HFFc6 (cell line): ENCODE data around the gene MYEOV. TPM values are rescaled to one million over a fixed set of nuclear protein-coding genes. Genes with fewer than 3 reads are reported as not detected.

Source experiments
- DNase-seq: peaks from one replicate; pipeline ENCODE4 v3.0.0-alpha.2; 2018
- H3K27ac Mint-ChIP-seq: 2 replicates; pipeline ENCODE4 v1.8.0; 2020; ENCODE audit warnings: mild to moderate bottlenecking, mixed read lengths
- H3K27me3 Mint-ChIP-seq: 2 replicates; pipeline ENCODE4 v1.8.0; 2021; ENCODE audit warnings: mild to moderate bottlenecking, moderate library complexity, mixed read lengths; ENCODE audit not compliant: insufficient read depth
- H3K36me3 Mint-ChIP-seq: 2 replicates; pipeline ENCODE4 v1.8.0; 2021; ENCODE audit warnings: low read depth, mixed read lengths
- H3K4me1 Mint-ChIP-seq: 2 replicates; pipeline ENCODE4 v1.8.0; 2020; ENCODE audit warnings: low read depth, mixed read lengths
- H3K4me3 Mint-ChIP-seq: 2 replicates; pipeline ENCODE4 v1.8.0; 2020; ENCODE audit warnings: mild to moderate bottlenecking, moderate library complexity, mixed read lengths
- H3K9me3 Mint-ChIP-seq: 2 replicates; pipeline ENCODE4 v1.8.0; 2020; ENCODE audit warnings: mild to moderate bottlenecking, mixed read lengths
- total RNA-seq, 6 experiments: library from RNA; stranded (reverse); fragmentation: NEBNext Ultra II Directional; extraction: Animal tissue kit (Norgen Biotek cat#: 25700); gene quantifications; 2 replicates in 1 of 6; 3 replicates in 5 of 6; pipeline ENCODE4 v1.2.3, GENCODE V29; 2021
- TF ChIP-seq, protein P1 (sequence below): fragments of 200-600 bp; sonication (generic); IDR thresholded peaks from 2 replicates; pipeline ENCODE4 v1.5.0; 2021; ENCODE audit warnings: antibody characterized with exemption, mild to moderate bottlenecking

Gene MYEOV
- total RNA-seq, 6 experiments from 2014 or later: 55.5 to 93.3 (median 79.9) TPM

DNA sequence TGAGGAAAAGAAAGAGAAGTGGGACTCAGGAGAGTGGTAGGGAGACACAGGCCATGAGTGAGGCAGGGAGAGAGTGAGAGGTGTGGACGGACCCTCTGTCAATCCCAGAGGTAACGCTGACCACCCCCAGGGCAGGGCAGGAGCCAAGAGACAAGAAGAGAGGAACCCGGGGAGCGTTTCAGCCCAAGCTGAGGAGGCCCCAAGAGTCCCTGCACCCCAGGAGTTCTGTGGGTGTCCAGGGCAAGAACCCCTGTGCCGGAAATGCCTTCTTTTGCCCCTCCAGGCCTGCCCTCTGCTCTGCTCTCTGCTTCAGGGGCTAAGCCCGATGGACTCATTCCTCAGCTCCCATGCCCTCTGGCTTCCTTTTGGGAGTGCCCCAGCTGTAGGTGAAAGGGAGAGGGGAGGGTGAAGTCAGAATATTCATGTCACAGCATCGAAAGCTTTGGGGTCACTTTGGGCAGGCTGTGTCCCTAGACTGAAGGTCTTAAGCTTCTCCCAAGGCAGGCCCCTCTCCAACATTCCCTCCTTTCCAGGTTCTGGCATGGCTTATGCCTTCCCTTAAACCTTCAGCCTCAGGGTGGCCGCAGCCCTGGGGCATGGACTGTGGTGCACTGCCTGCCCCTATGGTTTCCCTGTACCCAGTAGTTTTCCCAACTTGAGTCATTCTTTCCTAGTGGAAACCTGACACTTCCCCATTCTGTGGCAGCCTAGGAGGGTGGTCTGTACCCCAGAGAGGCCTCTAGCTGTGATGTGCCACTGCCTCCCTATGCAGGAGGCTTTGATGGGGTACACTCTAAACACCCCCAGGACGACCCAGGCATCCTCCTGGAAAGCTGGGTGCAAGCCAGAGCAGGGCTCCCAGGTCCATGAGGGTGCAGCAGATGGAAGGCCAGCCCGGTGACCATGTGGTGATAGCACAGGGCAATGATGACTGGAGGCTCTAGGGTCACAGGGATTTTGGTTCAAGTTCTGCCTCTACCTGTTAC is 27.1 kb downstream of the MYEOV start:
- H3K4me3 Mint-ChIP-seq: peak overlapping the region; percentile 40
- H3K9me3 Mint-ChIP-seq: no peaks in the 10 kb centered on the region; the same call in 1 of the 2 replicates
- H3K36me3 Mint-ChIP-seq: peaks cover 30% of the 10 kb centered on the region
- TF ChIP-seq, protein P1, sequence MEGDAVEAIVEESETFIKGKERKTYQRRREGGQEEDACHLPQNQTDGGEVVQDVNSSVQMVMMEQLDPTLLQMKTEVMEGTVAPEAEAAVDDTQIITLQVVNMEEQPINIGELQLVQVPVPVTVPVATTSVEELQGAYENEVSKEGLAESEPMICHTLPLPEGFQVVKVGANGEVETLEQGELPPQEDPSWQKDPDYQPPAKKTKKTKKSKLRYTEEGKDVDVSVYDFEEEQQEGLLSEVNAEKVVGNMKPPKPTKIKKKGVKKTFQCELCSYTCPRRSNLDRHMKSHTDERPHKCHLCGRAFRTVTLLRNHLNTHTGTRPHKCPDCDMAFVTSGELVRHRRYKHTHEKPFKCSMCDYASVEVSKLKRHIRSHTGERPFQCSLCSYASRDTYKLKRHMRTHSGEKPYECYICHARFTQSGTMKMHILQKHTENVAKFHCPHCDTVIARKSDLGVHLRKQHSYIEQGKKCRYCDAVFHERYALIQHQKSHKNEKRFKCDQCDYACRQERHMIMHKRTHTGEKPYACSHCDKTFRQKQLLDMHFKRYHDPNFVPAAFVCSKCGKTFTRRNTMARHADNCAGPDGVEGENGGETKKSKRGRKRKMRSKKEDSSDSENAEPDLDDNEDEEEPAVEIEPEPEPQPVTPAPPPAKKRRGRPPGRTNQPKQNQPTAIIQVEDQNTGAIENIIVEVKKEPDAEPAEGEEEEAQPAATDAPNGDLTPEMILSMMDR: no peak
- H3K4me1 Mint-ChIP-seq: no peaks in the 10 kb centered on the region
- peaks cover 2% of the 10 kb centered on the region for H3K27me3 Mint-ChIP-seq
- DNase-seq: peak; percentile 47
- H3K27ac Mint-ChIP-seq: no peak overlapping the region

DNA sequence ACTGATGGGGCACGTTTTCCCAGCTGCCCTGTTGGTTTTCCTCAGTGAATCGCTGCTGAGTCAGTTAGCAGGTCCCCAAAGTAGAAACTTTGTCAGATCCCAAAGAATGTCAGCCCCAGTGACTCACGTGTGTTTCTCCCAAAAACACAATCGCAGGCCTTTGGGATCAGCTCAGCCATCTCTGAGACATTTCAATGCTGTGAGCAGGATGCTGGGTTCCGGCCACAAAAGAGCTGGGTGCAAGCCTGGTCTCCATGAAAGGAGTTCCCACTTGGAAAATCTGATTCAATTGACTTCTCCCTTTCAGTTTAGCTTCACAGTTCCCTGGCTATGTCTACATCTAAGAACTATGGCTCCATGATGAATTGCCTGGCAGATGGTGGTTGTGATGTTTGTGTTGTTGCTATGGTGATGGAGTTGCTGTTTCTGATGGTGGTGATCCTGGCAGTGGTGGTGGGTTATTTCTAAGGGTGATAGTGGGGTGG is 28.0 kb downstream of the MYEOV start:
- H3K4me3 Mint-ChIP-seq: peak overlapping the region; percentile 40; the same call in 1 of the 2 replicates
- DNase-seq: peak; percentile 98
- TF ChIP-seq, protein P1: no peak
- peaks cover 5% of the 10 kb centered on the region; the same call in 1 of the 2 replicates for H3K4me1 Mint-ChIP-seq
- H3K36me3 Mint-ChIP-seq: peaks cover 31% of the 10 kb centered on the region
- no peak overlapping the region for H3K27ac Mint-ChIP-seq
- H3K27me3 Mint-ChIP-seq: peaks cover 2% of the 10 kb centered on the region
- no peaks in the 10 kb centered on the region; the same call in 1 of the 2 replicates for H3K9me3 Mint-ChIP-seq

DNA sequence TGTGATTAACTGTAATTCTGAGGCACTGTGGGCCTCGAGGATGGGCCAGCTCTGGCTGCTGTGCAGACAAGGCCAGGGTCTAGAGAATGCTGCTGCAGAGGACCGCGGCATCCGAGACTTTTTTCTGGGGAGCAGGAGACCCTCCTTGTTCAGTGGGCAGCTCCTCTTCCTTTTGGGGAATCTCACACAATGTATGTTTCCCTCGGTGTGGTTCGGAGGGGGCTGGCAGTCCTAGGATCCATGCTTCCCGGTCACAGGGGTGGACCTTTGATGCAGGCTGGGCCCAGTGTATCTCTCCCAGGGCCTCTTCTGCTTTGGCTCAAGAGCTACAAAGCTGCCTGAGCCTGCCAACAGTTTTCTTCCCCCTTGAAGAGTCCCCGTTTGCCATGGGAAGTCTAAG is 31.5 kb downstream of the MYEOV start:
- Mint-ChIP-seq H3K36me3 (peaks cover 22% of the 10 kb centered on the region), H3K9me3 (no peaks in the 10 kb centered on the region), H3K27ac (no peak overlapping the region), H3K27me3 (peaks cover 2% of the 10 kb centered on the region), H3K4me3 (no peak overlapping the region), H3K4me1 (peaks cover 24% of the 10 kb centered on the region)
- TF ChIP-seq, protein P1: no peak
- DNase-seq: no peak

DNA sequence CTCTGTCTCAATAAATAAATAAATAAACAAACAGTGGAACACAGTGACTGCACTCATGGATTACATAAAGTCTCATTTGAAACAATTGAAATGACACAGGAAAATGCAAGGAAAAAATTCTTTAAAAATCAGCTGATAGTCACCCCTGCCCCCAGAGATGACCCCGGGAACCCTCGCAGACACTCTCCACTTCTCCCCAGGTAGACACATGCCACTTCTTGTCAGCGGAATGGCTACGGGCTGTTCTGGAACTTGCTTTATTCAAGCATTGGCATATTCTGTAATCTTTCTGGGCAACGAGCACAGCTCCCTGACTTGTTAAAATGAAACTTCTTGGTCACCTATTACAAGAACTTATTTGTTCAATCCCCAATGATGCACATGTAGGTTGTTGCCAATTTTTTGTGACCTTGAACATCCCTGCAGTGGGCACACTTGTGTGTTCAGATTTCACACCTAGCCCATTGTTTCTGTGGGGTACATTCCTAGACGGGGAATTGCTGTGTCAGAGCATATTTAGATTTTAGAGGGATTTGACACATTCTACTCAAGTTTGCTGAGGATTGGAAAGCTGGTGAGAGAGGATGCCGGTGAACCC is 32.8 kb downstream of the MYEOV start:
- no peak for DNase-seq
- TF ChIP-seq, protein P1: no peak
- H3K27ac Mint-ChIP-seq: no peak overlapping the region; the same call in 1 of the 2 replicates
- peaks cover 32% of the 10 kb centered on the region for H3K4me1 Mint-ChIP-seq
- H3K36me3 Mint-ChIP-seq: peaks cover 35% of the 10 kb centered on the region
- 0 out of 2 replicates have a peak, but pooled peaks cover 4% of the 10 kb centered on the region for H3K9me3 Mint-ChIP-seq
- H3K4me3 Mint-ChIP-seq: no peak overlapping the region
- peaks cover under 1% of the 10 kb centered on the region for H3K27me3 Mint-ChIP-seq

DNA sequence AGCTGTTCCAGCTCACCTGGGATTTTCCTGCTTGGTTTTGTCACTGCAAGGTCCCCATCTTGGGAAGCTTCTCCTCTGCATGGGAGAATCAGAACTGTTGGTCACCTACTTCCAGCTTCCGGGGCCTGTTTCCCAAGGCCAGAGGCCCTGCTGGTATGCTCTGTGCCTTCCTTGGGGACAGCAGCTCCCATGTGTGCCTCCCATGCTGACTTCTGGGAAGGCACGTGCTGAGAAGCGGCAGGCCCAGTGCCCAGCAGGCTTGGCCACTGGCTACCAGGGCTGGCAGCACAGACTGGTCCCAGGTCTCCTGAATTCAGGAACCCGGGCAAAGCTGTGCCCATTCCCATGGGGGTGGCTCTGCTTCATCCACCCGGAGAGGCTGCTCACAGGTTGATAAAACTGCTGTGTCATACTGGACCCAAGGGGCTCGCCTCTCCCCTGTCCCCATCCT is 33.8 kb downstream of the MYEOV start:
- H3K36me3 Mint-ChIP-seq: peaks cover 41% of the 10 kb centered on the region
- H3K27me3 Mint-ChIP-seq: no peaks in the 10 kb centered on the region; the same call in 1 of the 2 replicates

More for the DNA sequence above, 33.8 kb downstream of the MYEOV start:
- Mint-ChIP-seq H3K4me1 (peaks cover 36% of the 10 kb centered on the region), H3K4me3 (no peak overlapping the region), H3K27ac (no peak overlapping the region; the same call in 1 of the 2 replicates), H3K9me3 (0 out of 2 replicates have a peak, but pooled peaks cover 4% of the 10 kb centered on the region)
- TF ChIP-seq, protein P1: no peak
- DNase-seq: no peak
